ENCODE measurements around the gene TRIP6.
A peak's percentile ranks its signal among the peaks of the same experiment; 100 is the strongest.

The TRIP6 gene, protein sequence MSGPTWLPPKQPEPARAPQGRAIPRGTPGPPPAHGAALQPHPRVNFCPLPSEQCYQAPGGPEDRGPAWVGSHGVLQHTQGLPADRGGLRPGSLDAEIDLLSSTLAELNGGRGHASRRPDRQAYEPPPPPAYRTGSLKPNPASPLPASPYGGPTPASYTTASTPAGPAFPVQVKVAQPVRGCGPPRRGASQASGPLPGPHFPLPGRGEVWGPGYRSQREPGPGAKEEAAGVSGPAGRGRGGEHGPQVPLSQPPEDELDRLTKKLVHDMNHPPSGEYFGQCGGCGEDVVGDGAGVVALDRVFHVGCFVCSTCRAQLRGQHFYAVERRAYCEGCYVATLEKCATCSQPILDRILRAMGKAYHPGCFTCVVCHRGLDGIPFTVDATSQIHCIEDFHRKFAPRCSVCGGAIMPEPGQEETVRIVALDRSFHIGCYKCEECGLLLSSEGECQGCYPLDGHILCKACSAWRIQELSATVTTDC

DNA sequence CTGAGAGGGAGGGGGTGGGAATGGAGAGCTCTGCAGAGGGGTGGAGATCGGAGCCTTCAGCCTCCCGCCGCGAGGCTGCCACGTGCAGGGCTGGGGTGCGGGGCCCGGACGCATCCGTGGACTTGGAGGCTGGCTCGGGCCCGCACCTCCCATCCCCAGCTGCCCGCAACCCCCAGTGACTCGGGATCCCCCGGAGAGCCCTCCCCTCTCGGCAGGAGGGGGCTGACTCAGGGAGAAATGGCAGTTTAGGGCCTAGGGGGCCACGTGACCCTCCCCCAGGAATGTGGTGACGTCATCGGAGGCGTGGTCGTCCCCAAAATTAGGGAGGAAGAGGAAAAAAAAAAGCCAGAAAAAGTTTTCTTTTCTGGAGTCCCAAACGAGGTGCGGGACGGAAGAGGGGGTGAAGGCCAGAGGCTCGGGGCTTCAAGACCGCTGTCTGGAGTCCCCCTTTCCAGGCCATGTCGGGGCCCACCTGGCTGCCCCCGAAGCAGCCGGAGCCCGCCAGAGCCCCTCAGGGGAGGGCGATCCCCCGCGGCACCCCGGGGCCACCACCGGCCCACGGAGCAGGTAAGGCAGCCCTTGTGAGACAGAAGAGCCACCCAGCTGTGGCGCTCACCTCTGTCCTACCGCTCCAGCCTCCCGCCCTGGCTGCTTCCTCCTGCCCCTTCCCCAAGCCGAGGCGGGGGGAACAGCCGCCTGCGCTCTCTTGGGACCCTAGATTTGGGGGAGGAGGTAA, at the start of gene TRIP6:
Gene TRIP6 (plus strand): TSS at position 348 of the 736 bp plus-strand sequence. CDS start 111 bp downstream, at position 459.
- DNase-seq = no peak

DNA sequence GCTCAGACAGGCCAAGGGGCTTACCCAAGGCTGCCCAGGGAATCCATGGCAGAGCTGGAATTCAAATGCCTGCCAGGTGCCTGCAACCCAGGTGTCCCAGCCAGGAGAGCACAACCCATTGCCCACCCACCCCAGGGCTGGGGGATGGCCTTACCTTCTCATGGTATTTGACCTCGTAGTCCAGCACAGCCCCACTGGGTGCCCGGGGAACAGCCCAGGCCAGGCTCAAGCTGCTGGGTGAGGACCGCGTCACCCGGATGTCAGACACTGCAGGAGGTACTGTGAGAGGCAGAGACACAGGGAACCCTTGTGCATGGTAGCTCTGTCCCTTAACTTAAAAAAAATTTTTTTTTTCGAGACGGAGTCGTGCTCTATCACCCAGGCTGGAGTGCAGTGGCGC, 48.8 kb upstream of the TRIP6 start:
- no peak for DNase-seq

DNA sequence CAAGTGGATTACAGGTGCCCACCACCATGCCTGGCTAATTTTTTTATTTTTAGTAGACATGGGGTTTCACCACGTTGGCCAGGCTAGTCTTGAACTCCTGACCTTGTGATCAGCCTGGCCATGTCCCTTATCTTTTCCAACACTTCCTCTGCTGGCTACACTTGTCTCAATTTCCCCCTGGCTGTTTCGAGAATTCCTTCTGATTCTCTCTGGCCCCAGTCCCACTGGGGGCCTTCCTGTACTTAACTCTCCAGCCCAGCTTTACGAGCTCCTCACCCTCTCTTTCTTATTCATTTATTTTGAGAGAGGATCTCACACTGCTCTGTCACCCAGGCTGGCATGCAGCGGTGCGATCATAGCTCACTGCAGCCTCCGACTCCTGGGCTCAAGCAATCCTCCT, 48.4 kb upstream of the TRIP6 start:
- no peak for DNase-seq

DNA sequence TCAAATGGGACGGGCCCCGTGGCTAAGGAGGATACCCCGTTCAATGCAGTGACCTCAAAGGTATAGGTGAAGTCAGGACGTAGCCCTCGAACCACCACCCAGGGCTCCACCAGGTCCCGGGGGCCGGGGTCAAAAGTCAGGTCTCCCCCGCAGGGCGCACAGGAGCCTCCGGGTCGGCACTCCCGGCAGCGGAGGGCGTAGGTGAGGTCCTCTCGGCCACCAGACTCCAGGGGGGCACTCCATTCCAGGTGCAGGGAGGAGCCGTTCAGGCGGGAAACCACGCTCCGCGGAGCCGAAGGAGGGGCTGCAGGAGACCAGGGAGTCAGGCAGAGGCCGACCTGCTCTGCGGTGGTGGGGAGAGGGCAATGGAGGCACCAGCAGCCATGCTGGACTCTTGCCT, 47.6 kb upstream of the TRIP6 start:
- no peak for DNase-seq

DNA sequence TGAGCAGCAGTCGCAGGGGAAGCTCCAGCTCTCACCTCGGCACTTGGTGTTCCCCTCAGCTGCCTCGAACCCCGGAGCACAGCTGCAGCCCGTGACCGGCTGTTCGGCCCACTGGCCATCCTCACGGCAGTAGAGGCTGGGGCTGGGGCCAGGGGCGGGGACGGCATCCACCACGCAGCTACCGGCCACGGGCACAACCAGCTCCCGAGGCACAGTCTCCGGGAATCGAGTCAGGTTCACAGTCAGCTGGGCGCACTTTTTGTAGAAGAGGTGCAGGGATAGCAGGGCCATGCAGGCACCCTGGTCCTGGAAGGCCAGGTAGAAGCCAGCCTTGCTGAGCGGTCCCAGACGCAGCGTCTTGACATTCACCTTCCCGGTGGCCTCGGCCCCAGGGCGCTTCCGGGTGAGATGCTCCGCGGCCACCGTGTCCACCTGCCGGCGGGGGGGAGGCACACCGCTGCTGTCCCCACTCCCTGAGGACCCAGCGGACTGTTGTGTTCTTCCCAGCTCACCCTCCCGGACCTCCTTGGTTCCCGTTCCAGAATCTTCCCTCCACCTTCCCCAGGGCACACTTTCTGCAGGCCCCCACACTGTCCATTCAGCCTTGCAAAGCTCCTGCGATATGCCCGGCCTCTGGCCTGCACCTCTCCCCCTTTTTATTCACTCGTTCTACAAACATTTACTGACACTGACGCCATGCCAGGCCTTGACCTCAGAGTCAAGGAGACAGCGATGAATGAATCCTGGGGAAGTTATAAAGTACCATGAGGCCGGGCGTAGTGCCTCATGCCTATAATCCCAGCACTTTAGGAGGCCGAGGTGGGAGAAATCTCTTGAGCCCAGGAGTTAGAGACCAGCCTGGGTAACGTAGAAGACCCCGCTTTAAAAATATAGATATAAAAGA, 44.7 kb upstream of the TRIP6 start:
- DNase-seq = no peak

DNA sequence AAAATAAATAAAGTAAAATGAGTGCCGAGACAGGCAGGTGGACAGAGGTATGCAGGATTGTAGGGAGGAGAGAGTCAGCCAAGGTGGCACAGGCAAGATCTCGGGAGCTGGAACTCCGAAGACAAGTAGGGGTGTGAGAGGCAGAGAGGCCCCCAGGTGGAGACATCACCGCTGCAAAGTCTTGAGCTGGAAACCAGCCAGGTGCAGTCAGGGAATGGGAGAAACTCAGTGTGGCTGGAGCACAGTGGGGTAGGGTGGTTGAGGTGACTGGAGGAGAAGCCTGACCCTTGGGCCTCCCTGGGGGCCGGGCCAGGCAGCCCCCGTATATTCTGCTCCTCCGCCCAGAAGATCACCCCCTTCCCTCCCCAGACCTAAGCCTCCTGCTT, 44.1 kb upstream of the TRIP6 start:
- no peak for DNase-seq

DNA sequence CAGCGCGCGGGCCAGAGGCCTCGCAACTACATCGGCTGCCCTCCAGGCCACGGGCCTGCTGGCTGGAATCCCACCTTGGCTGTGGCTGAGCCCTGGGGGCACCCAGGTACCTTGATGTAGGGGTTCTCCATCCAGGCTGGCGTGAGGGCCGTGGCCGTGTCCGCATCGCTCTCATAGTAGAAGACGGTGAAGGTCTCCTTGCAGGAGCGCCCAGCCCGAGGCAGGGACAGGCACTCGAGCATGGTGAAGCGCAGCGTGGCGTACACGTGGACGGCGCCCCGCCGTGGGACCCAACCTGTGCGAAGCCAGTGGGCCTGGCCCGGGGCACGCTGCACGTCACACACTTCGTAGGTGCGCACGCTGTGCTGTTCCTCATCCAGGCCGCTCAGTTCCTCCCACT, 43.7 kb upstream of the TRIP6 start:
- no peak for DNase-seq

DNA sequence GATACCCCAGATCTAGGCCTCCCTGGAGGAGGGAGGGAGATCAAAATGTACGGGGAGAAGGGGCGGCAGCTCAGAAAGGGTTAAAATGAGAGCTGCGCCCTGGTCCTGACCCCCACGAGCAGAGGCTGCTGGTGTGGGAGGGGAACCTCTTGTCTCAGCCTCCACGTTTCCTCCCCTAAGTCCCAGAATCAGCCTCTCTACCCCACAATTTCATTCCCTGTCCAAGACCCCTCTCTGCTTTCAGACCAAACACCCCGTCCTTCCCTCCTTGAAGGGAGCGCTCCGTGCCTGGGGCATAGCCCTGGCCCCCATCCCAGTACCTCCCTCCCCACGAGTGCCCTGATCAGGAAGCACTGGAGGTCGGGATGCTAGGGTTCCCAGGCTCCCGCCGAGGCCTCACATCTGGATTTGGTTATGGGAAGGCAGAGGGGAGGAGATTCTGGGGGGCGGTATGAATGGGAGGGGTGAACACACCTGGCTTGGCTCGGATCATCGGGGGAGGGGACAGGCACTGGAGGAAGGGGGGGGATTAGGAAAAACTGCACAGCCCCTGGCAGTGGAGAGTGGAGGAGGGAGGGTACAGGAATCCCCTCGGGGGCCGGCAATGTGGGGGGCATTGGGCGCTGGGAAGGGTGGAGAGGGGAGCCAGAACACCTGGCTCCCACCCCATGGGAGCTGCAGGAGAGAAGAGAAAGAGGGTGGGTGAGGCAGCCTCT, 42.5 kb upstream of the TRIP6 start:
- no peak for DNase-seq

DNA sequence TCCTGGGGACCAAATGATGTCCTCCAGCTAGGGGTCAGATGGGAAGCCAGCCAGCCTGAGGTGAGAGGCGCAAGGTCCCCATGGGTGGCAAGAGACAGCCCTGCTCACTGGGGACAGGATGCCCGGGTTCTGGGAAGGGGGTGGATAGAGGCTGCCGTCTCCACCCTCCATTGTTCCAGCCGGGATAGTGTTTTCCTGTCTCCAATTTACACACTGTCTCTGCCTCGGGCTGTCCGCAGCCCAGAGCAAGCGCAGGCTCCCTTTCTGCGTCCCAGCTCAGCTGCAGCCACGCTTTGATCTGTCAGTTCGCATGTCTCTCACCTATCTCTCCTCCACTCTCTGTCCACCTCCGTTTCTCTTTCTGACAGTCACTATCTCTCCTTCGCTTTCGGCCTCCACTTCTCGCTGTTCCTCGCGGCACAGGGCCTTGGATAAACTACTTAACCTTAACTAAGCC, 41.9 kb upstream of the TRIP6 start:
- DNase-seq = no peak

DNA sequence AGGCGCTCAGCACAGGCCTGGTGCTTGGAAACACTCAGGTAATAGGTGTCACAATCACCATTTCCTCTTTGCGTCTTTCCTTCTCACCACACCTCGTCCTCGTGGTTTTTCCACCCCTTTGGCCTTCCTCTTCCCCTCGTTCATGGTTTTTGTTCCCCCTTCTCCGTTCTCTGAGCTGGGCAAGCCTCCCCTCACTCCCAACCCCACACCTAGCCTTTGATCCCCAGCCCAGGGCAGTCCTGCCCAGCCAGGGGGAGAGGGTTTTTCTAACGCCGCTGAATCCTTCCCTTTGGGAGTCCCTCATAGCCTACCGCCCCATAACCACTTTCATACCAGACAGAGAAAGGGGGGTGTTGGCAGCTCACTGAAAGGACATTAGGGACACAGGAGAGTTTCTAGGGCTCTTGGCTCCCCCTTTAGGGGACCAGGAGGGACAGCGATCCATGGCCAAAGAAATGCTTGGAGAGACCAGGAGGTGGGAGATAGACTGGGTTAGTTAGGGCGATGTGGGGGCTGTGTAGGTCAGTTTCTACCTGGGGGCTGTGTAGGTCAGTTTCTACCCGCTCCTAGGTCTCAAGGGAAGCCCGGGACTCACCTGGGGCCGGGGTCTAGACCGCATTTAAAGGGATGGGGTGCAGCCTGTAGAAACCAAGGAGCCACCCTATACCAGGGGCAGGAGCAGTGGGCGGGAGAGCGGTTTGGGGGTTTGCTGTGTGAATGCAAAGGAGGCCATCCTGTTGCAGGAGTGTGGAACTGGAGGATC, 41.3 kb upstream of the TRIP6 start:
- DNase-seq = no peak

DNA sequence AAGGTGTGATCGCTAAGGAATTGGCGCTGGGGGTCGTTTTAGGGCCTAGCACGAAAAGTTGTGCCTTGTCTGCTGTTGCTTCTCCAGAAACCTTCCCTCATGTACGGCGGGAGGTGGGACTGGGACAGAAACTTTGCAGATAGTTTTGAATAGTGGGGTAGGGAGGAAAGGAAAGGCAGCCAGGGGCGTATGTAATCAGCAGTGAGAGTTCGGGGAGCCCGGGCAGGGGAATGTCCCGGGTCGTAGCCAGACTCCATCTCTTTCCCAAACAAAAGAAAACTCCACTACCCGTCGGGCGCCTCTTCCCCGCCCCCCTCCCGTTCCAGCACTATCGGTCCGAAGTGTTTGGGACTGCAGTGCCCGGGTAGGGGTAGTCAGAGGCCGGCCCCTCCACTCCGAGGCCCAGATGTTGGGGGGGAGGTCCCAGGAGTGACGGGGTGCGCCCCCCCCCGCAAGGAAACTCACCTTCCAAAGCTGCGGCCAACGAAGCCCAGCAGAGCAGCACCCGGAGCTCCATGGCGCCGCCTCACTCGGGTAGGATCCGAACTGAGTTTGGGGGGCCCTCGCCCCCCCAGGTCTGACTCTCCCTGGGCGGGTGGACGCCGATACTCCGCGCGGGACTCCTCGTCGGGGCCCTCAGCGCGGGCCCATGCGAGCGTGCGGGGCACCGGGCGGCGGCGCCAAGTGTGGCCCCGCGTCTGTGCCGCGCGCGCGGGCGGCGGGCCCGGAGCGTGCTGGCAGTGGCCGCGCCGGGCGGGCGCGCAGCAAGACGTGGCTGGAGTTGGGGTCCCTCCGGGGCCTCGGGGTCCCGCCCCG, 40.5 kb upstream of the TRIP6 start:
- DNase-seq = no peak

DNA sequence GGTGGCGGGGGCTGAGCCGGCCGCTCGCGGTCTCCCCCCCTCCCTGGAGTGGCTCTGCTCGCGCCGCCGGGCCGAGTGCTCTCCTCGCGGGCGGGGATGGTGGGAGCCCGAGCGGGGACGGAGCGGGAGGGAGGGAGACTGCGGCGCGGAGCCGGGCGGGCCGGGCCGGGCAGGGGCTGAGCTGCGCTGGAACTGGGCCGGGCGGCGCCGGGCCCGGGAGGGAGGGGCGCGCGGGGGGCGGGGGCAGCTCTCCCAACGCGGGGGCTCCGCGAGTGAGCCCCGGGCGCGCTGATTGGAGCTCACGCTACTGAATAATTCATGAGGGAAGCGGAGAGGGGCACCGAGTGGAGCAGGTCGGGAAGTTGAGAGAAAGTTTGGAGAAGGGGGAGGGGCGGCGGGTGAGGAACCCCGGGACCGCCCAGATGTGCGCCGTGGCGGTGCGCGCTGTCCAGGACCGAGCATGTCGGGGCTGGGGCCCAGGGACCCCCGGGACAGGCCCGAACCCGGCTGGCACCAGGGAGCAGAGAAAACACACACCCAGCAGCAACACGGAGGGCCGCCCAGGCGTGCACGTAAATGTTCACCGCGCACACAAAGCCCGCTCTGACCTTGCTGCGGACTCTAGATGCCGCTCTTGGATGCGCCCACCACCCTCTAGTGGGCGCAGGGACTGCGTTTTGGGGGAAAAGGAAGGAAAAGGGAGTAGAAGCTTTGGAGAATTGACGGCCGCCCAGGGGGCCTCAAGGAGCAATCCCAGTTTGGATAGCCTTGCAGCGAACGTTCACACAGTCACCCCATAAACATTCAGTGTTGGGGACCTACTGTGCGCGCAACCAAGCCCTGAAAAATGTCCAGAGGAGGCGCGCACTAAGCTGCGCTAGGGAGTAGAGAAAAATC, 39.6 kb upstream of the TRIP6 start, which contains the start of gene EPHB4:
Gene EPHB4 (minus strand): TSS at position 194 of the 897 bp plus-strand sequence. CDS start 493 bp downstream, outside the sequence.
- DNase-seq = no peak

DNA sequence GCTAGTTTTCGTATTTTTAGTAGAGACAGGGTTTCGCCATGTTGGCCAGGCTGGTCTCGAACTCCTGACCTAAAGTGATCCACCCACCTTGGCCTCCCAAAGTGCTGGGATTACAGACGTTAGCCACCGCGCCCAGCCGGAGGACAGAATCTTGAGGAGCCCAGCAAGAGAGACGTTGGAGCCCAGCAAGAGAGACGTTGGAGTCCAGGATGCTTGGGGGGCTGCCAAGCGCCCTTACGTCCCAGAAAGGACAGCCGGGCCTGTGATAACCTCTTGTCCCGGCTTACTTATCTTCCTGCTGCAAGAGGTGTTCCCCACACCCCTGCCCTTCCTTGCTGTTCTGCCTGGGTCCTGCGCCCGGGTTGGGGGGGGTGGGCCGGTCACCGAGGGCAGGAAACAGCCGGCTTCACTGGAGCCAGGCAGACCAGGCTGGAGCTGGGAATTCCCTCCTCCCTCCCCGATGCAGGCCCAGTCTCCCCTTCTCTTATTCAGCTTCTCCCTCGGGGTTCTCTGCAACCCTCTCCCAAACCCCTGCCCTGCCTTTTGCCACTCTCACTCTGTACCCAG, 38.0 kb upstream of the TRIP6 start:
- no peak for DNase-seq

DNA sequence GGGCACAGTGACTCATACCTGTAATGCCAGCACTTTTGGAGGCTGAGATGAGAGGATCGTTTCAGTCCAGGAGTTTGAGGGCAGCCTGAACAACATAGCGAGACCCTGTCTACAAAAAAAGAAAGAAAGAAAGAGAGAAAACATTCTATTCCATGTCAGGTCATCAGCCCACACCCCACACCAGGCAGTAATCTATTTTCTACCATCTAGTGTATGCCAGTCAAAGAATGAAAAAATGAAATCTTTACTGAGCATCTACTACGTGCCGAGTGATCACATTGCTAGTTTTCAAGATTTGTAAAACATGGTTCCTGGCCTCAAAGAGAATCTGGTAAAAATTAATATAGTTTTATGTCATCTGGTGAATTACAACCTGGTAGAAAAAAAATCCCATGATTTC, 36.8 kb upstream of the TRIP6 start:
- DNase-seq = no peak

DNA sequence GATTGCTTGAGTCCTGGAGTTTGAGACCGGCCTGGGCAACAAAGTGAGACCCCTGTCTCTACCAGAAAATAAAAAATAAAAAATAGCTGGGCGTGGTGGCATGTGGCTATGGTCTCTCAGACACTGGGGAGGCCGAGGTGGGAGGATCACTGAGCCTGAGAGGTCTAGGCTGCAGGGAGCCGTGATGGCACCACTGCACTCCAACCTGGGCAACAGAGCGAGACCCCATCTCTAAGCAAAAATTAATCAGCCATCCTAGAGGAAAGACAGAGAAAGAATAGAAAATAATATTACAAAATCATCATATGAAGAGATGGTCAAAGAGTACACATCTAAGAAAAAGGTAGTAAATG, 34.9 kb upstream of the TRIP6 start:
- DNase-seq = no peak

DNA sequence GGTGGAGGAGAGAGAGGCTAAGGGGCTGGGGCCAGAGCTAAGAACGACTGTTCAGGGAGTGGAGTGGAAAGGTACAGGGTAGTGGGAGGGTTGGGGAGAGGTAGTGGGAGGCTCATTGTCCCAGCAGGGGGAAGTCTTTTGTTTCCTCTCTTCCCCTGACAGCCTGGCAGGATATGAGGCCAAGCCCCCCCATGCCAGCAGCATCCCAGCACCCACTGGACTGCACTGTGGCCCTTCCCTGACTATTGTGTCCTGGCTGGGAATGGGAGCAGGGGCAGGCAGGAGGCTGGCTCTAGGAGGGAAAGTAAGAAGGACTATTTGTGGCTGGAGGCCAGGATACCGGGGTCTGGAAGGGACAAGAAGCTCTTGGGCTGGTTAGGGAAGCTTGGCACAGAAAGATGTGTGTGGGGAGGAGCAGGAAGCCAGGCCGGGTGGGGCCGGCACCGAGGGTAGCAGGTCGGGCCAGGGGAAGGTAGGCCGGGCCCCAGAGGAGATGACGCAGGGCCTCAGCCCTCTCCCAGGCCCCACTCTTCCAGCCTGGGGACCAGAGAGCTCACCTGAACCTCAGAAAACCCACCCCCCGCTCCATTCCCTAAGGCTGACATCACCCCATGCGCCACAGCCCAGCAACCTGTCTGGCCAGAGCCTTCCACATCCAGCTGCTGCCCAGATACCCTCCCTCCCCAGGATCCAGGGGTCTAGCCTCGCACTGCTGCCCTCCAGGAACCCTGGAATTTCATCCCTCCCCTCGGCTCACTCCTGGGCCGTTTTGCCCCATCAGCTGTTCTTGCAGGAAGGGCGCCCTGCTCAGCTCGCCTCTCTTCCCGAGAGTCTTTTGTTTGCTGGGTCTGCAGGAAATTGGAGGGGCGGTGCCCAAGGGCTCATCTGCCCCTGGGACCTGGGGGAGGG, 31.0 kb upstream of the TRIP6 start:
- no peak for DNase-seq

DNA sequence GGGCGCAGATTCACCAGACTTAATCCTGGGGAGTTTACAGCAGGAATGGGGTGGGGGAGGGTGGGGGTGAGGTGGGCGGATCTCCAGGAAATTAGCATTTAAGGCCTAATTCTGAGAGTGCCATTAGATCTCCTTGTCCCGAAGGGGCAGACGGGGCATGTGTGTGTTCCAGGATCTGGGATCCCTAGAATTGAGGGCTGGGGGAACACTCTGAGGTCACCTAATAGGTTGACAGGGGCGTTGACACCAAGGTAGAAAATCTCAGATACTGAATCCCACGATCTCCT, 30.4 kb upstream of the TRIP6 start:
- DNase-seq = no peak

DNA sequence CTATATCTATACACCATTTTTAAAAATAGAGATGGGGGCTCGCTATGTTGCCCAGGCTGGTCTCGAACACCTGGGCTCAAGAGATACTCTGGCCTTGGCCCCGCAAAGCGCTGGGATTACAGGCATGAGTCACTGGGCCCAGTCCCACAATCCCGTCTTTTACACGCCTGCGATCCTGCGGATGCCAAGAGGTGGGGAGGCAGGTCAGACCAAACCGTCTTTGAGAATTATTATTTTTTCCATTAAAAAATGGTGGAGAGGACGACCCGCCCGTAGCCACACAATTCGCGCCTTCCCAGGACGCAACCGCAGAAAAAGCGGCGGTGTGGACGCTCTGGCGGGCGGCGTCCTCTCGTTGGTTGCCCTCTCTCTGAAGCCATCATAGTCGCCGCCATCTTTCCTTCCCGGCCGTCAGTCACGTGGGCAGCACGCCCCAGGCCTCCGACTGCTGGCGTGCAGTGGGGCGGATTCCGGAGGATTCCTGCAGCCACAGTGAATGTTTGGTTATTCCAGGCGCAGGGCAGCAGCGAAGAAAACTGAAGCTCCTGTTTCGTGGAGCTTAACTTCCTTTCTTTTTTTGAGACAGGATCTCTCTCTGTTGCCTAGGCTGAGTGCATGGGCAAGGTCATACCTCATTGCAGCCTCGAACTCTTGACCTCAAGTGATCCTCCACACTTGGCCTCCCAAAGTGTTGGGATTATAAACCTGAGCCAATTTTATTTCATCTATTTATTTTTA, 29.9 kb upstream of the TRIP6 start:
- DNase-seq = peak; percentile 92 to 94
